ENCODE results near the gene SIX1. TPM values are rescaled to one million over a fixed set of nuclear protein-coding genes. Genes with fewer than 3 reads are reported as not detected.

SIX1 gene
- total RNA-seq, 1 donor from 2014 or later: 0.41 TPM

DNA sequence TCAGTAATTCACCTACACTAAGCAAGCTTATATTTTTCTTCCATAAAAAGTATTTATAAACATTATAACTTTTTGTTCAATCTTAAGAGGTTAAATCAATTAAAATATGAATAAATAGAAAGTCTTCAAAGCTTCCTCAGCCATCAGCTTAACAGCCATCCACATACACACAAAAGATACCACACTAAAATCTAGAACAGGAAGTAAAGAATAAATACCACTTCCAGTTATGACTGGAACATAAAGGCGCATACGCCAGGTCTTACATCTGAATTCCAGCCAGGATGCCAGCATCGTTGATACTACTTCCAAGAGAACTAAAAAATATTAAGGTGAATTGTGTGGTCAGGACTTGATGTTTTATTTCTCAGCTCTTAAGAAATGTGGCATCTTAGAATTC lies 17.0 kb downstream of the SIX1 start:
- peak overlapping the region; percentile 6 for H3K27ac Mint-ChIP-seq
- intact Hi-C loops (cut with micrococcal nuclease): no loop called here
- peaks cover 40% of the 10 kb centered on the region for H3K27me3 Mint-ChIP-seq (ENCODE audit: insufficient read depth)
- H3K36me3 Mint-ChIP-seq (ENCODE audit: low read depth): no peaks in the 10 kb centered on the region
- H3K4me1 Mint-ChIP-seq (ENCODE audit: low read depth): peaks cover 11% of the 10 kb centered on the region
- no peak for DNase-seq (ENCODE audit: low spot score)
- H3K4me3 Mint-ChIP-seq: no peak overlapping the region
- no peaks in the 10 kb centered on the region for H3K9me3 Mint-ChIP-seq

- H3K4me1 Mint-ChIP-seq (ENCODE audit: low read depth): peaks cover 11% of the 10 kb centered on the region
- intact Hi-C loops (cut with micrococcal nuclease): no loop called here
- no peak for DNase-seq (ENCODE audit: low spot score)
- no peak overlapping the region for H3K27ac Mint-ChIP-seq
- no peak overlapping the region for H3K4me3 Mint-ChIP-seq
- no peaks in the 10 kb centered on the region for H3K9me3 Mint-ChIP-seq
- H3K36me3 Mint-ChIP-seq (ENCODE audit: low read depth): no peaks in the 10 kb centered on the region
- H3K27me3 Mint-ChIP-seq (ENCODE audit: insufficient read depth): peaks cover 36% of the 10 kb centered on the region
Measured at GRCh38 chr14:60631842-60632241, 17.4 kb downstream of the SIX1 start.

GRCh38 chr14:60630129-60630528 lies 19.1 kb downstream of the SIX1 start:
- Mint-ChIP-seq H3K27ac (no peak overlapping the region), H3K36me3 (ENCODE audit: low read depth) (no peaks in the 10 kb centered on the region), H3K4me3 (no peak overlapping the region), H3K4me1 (ENCODE audit: low read depth) (peaks cover 11% of the 10 kb centered on the region), H3K27me3 (ENCODE audit: insufficient read depth) (peaks cover 21% of the 10 kb centered on the region), H3K9me3 (no peaks in the 10 kb centered on the region)
- no peak for DNase-seq (ENCODE audit: low spot score)
- intact Hi-C loops (cut with micrococcal nuclease): no loop called here

GRCh38 chr14:60628892-60629291 lies 20.4 kb downstream of the SIX1 start:
- intact Hi-C loops (cut with micrococcal nuclease): no loop called here
- H3K9me3 Mint-ChIP-seq: no peaks in the 10 kb centered on the region
- H3K4me1 Mint-ChIP-seq (ENCODE audit: low read depth): peaks cover 11% of the 10 kb centered on the region
- no peak for DNase-seq (ENCODE audit: low spot score)
- peaks cover 14% of the 10 kb centered on the region for H3K27me3 Mint-ChIP-seq (ENCODE audit: insufficient read depth)
- no peak overlapping the region for H3K27ac Mint-ChIP-seq
- no peak overlapping the region for H3K4me3 Mint-ChIP-seq
- no peaks in the 10 kb centered on the region for H3K36me3 Mint-ChIP-seq (ENCODE audit: low read depth)

DNA sequence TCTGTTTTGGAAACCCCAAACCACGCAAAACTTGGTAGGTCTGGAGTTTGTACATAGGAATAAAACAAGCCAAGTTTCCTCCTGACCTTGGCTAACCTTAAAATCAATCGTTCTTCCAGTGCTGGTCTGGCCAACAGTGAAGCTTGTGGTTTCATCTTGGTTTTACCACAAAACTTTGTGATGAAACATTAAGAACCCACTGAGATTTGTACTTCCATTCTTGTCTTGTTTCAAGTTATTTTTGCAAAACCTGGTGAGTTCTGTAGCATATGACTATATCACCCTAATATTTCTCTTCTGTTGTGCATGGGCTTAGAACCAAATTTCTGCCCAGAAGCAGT lies 26.4 kb downstream of the SIX1 start:
- H3K27ac Mint-ChIP-seq: no peak overlapping the region
- no peaks in the 10 kb centered on the region for H3K36me3 Mint-ChIP-seq (ENCODE audit: low read depth)
- no peaks in the 10 kb centered on the region for H3K4me1 Mint-ChIP-seq (ENCODE audit: low read depth)
- intact Hi-C loops (cut with micrococcal nuclease): no loop called here
- no peaks in the 10 kb centered on the region for H3K9me3 Mint-ChIP-seq
- peaks cover 19% of the 10 kb centered on the region for H3K27me3 Mint-ChIP-seq (ENCODE audit: insufficient read depth)
- H3K4me3 Mint-ChIP-seq: no peak overlapping the region
- no peak for DNase-seq (ENCODE audit: low spot score)

DNA sequence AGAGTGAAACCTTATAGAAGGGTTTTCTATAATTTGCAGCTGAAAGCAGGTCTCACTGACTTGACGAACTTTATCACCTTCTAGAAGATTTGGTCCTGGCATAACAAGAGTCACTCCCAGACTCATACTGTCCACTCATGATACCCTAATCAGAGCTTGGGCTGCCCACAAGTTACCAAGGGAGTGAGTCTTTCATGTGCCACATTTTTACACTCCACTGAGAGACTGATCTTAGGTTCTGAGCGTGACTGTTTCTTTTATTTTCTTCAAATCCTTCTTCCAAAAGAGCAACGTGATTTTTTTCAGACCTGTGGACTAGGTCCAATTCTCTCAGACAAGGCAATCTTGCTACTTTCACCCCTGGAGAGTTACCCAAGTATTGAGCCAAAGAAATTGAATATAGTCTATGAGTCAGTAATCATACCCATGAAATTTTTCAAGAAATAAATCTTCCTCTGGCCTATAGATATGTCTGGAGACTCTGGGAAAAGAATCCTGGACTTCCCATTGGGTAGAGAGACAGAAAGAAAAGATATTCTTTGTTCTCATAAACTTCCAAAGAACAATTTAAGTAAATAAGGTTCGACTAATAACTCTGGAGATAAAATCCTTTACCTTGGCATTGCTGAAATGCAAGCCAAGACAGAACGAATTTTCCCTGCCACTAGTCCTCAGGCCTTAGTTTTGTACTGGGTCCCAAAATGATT lies 26.9 kb downstream of the SIX1 start:
- no peak overlapping the region for H3K4me3 Mint-ChIP-seq
- H3K27me3 Mint-ChIP-seq (ENCODE audit: insufficient read depth): peaks cover 19% of the 10 kb centered on the region
- H3K27ac Mint-ChIP-seq: no peak overlapping the region
- H3K4me1 Mint-ChIP-seq (ENCODE audit: low read depth): no peaks in the 10 kb centered on the region
- H3K36me3 Mint-ChIP-seq (ENCODE audit: low read depth): no peaks in the 10 kb centered on the region
- no peak for DNase-seq (ENCODE audit: low spot score)
- no peaks in the 10 kb centered on the region for H3K9me3 Mint-ChIP-seq
- intact Hi-C loops (cut with micrococcal nuclease): no loop called here

DNA sequence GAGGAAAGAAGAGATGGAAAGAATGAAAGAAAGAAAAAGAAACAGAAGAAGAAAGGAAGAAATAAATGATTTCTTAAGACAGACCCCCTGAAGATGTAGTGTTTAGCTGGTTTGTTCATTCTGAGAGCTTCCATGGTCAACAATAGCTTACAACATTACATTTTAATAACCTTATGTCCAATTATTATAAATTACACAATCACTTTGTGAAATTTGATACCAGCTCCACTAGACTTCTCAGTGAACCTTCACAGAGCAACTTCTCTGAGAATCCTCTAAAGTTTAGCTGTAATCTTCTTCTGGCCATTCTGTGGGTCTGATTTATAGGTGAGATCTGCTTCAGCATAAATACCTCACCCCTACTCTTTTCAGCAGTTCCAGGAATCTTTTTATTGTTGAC lies 27.9 kb downstream of the SIX1 start:
- DNase-seq (ENCODE audit: low spot score): no peak
- H3K9me3 Mint-ChIP-seq: no peaks in the 10 kb centered on the region
- no peak overlapping the region for H3K4me3 Mint-ChIP-seq
- intact Hi-C loops (cut with micrococcal nuclease): no loop called here
- no peaks in the 10 kb centered on the region for H3K4me1 Mint-ChIP-seq (ENCODE audit: low read depth)
- no peaks in the 10 kb centered on the region for H3K36me3 Mint-ChIP-seq (ENCODE audit: low read depth)
- H3K27me3 Mint-ChIP-seq (ENCODE audit: insufficient read depth): peaks cover 21% of the 10 kb centered on the region
- H3K27ac Mint-ChIP-seq: no peak overlapping the region

DNA sequence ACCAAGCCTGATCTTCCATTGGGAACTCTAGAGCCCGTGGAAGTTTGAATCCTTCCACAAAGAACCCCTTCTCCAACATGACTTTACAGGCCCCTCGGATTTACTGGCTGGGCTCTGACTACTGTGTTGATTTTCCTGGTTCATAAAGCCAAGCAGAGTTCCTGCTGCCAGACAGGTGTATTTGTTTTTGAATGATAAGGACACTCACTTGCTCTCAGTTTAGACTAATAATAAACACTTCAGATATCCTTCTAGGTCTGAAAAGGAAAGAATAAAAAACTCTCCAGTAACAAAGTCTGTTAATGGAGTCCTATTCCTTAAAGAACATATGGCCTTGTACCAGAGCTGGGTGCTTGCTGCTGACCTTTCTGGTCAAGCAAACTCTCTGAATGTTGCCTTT lies 31.0 kb downstream of the SIX1 start:
- Mint-ChIP-seq H3K4me1 (ENCODE audit: low read depth) (no peaks in the 10 kb centered on the region), H3K36me3 (ENCODE audit: low read depth) (no peaks in the 10 kb centered on the region), H3K27ac (no peak overlapping the region), H3K27me3 (ENCODE audit: insufficient read depth) (peaks cover 26% of the 10 kb centered on the region), H3K4me3 (no peak overlapping the region), H3K9me3 (no peaks in the 10 kb centered on the region)
- intact Hi-C loops (cut with micrococcal nuclease): no loop called here
- DNase-seq (ENCODE audit: low spot score): no peak

- Mint-ChIP-seq H3K27me3 (ENCODE audit: insufficient read depth) (peaks cover 16% of the 10 kb centered on the region), H3K9me3 (no peaks in the 10 kb centered on the region), H3K4me1 (ENCODE audit: low read depth) (no peaks in the 10 kb centered on the region), H3K27ac (no peak overlapping the region), H3K36me3 (ENCODE audit: low read depth) (no peaks in the 10 kb centered on the region), H3K4me3 (no peak overlapping the region)
- intact Hi-C loops (cut with micrococcal nuclease): no loop called here
- DNase-seq (ENCODE audit: low spot score): no peak
Measured at GRCh38 chr14:60616461-60616959, 32.8 kb downstream of the SIX1 start.

DNA sequence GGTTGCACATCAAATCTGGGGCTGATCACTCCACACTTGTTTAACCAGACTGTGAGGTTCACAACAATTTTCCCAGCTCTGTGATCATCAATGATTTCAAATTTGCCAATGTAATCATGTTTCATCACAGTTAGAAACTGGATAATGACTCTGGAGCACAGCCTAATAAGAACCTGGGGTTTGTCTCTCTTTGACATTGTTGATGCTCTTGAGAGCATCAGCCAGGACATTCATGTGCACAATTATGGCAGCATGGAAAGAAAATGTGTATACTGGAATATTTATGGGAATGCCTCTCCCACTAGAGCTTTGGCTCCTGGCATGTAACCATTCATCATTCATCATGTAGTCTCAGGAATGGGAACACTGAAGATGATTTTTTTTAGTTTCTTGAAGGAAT lies 47.0 kb downstream of the SIX1 start:
- Mint-ChIP-seq H3K4me1 (ENCODE audit: low read depth) (no peaks in the 10 kb centered on the region), H3K36me3 (ENCODE audit: low read depth) (no peaks in the 10 kb centered on the region), H3K27ac (no peak overlapping the region), H3K9me3 (peaks cover 4% of the 10 kb centered on the region), H3K27me3 (ENCODE audit: insufficient read depth) (peaks cover 7% of the 10 kb centered on the region), H3K4me3 (no peak overlapping the region)
- intact Hi-C loops (cut with micrococcal nuclease): no loop called here
- DNase-seq (ENCODE audit: low spot score): no peak

DNA sequence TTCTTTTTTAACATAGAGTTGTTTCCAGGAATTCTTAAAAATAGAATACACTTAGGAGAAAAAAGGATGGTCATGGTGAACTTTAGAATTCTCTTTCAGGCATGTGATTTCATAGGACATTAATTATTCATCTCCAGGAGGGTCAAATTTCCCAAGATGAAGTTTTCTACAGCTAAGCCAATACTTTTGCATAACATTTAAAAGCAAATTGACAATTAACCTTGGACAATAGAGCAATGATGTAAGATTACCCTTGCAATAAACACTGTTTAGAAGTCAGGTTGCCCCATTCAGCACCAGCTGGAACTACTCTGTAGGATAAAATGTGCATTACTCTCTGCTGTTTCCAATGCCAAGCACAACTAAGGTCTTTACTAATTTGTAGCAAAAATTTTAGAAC lies 49.5 kb downstream of the SIX1 start:
- no peak overlapping the region for H3K27ac Mint-ChIP-seq
- H3K4me3 Mint-ChIP-seq: no peak overlapping the region
- H3K27me3 Mint-ChIP-seq (ENCODE audit: insufficient read depth): peaks cover 12% of the 10 kb centered on the region
- no peaks in the 10 kb centered on the region for H3K4me1 Mint-ChIP-seq (ENCODE audit: low read depth)
- no peak for DNase-seq (ENCODE audit: low spot score)
- no peaks in the 10 kb centered on the region for H3K36me3 Mint-ChIP-seq (ENCODE audit: low read depth)
- H3K9me3 Mint-ChIP-seq: no peaks in the 10 kb centered on the region
- intact Hi-C loops (cut with micrococcal nuclease): no loop called here

GRCh38 chr14:60596139-60596538 lies 53.1 kb downstream of the SIX1 start:
- Mint-ChIP-seq H3K27me3 (ENCODE audit: insufficient read depth) (peaks cover 10% of the 10 kb centered on the region), H3K36me3 (ENCODE audit: low read depth) (no peaks in the 10 kb centered on the region), H3K9me3 (no peaks in the 10 kb centered on the region), H3K4me3 (no peak overlapping the region), H3K27ac (no peak overlapping the region), H3K4me1 (ENCODE audit: low read depth) (no peaks in the 10 kb centered on the region)
- intact Hi-C loops (cut with micrococcal nuclease): no loop called here
- DNase-seq (ENCODE audit: low spot score): no peak

DNA sequence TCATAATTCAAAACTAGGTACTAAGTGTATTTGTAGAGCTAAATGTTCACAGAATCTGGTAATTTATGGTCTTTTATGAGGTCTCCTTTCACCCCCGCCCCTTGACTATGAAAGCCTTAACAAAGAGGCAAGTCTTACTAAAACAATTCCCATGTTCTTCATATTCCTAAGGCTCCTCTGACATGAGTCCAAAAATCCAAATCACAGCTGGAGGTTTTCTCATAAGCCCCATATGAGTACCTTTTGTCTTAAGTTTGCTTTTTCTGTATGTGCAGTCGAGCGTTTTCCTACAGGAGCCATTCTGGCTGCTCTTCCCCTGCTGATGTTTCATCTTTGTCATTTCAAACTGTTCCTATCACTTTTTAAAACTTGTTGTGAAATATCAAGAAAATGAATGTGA lies 55.2 kb downstream of the SIX1 start:
- no peaks in the 10 kb centered on the region for H3K9me3 Mint-ChIP-seq
- peaks cover 13% of the 10 kb centered on the region for H3K27me3 Mint-ChIP-seq (ENCODE audit: insufficient read depth)
- DNase-seq (ENCODE audit: low spot score): no peak
- no peak overlapping the region for H3K27ac Mint-ChIP-seq
- H3K4me3 Mint-ChIP-seq: no peak overlapping the region
- H3K4me1 Mint-ChIP-seq (ENCODE audit: low read depth): no peaks in the 10 kb centered on the region
- intact Hi-C loops (cut with micrococcal nuclease): no loop called here
- no peaks in the 10 kb centered on the region for H3K36me3 Mint-ChIP-seq (ENCODE audit: low read depth)
